Stomach (tissue), 9 donors: ENCODE measurements around the gene ANKLE2. TPM values are rescaled to one million over a fixed set of nuclear protein-coding genes. Genes with fewer than 3 reads are reported as not detected.

Source experiments
- DNase-seq, 2 donors: peaks; one replicate each; pipeline versions ENCODE4 v3.0.0 to v3.0.0-alpha.2; 2013 to 2019
- H3K27ac ChIP-seq, 5 donors: fragments of 200-600 bp in 4 of 5; sonication (generic) in 4 of 5; one replicate each; pipeline ENCODE4 v1.5.1; 2013 to 2019; ENCODE audit warnings: mild to moderate bottlenecking in 1 of 5, moderate library complexity in 1 of 5
- H3K27me3 ChIP-seq, 3 donors: fragments of 200-600 bp; sonication (generic); one replicate each; pipeline ENCODE4 v1.5.1; 2017 to 2019; ENCODE audit warnings: mixed run types in 1 of 3
- H3K36me3 ChIP-seq, 4 donors: fragments of 200-600 bp; sonication (generic); 1 replicate in 3 of 4; 2 replicates in 1 of 4; pipeline ENCODE4 v1.5.1; 2016 to 2019
- H3K4me1 ChIP-seq, 4 donors: fragments of 200-600 bp; sonication (generic); one replicate each; pipeline ENCODE4 v1.5.1; 2016 to 2019
- H3K4me3 ChIP-seq, 4 donors: fragments of 200-600 bp; sonication (generic) in 3 of 4; one replicate each; pipeline ENCODE4 v1.5.1; 2016 to 2019; ENCODE audit warnings: mild to moderate bottlenecking in 1 of 4
- H3K9me3 ChIP-seq, 4 donors: fragments of 200-600 bp; sonication (generic); one replicate each; pipeline ENCODE4 v1.5.1; 2016 to 2019
- CTCF ChIP-seq, 7 experiments: fragments of 450-650 bp in 4 of 7; fragments of 200-600 bp in 3 of 7; sonication (generic) in 3 of 7; IDR thresholded peaks; one replicate each; pipeline ENCODE4 v1.5.1; 2016 to 2019; ENCODE audit warnings: antibody characterized with exemption in 7 of 7, control low read depth in 2 of 7, mild to moderate bottlenecking in 1 of 7
- EP300 ChIP-seq: sonication (generic); formaldehyde crosslinking; IDR thresholded peaks from one replicate; pipeline ENCODE4 v1.6.1; 2017; ENCODE audit warnings: antibody characterized with exemption
- POLR2A ChIP-seq, 4 donors: fragments of 450-650 bp; IDR thresholded peaks; one replicate each; pipeline ENCODE4 v1.6.1; 2016; ENCODE audit warnings: antibody characterized with exemption in 4 of 4, control low read depth in 2 of 4, mild to moderate bottlenecking in 1 of 4, moderate library complexity in 1 of 4
- POLR2AphosphoS5 ChIP-seq, 3 donors: sonication (generic); formaldehyde crosslinking; IDR thresholded peaks; one replicate each; pipeline ENCODE4 v1.6.1; 2016; ENCODE audit warnings: antibody characterized with exemption in 3 of 3
- WGBS, 5 donors: extraction: QIAGEN DNeasy Blood & Tissue Kit in 3 of 5; methylation state at CpG; one replicate each; pipeline versions ENCODE4 v1.1.5 to v1.1.7; 2013 to 2018; 5-methylcytosine and 5-hydroxymethylcytosine counted together
- intact Hi-C: fragments of 100-400 bp; cut with DNase I; formaldehyde crosslinking; loops from one replicate; pipeline ENCODE4 v1.15.1; 2023; ENCODE audit warnings: low total_unique reads
- polyA plus RNA-seq, 3 donors: library from polyadenylated mRNA; stranded (reverse); fragments of 200-250 nt; gene quantifications; one replicate each; pipeline ENCODE4 v1.2.3, GENCODE V29; 2013
- total RNA-seq, 5 donors: library from RNA; depleted of rRNA; stranded (reverse); fragments of >200 nt; gene quantifications; one replicate each; pipeline versions ENCODE4 v1.1.0 to v1.2.3, GENCODE V29; 2014 to 2016
- donor health status: healthy with polysubstance abuse.
- donor health status: Bipolar disorder and iron deficiency.
- donor health status: healthy.

The ANKLE2 gene
- total and polyA plus RNA-seq, 8 donors = 8.1 to 75.9 (median 40.8) TPM

- H3K4me1 ChIP-seq = peaks cover 0 to 9% (median under 1%) of the 10 kb centered on the region in 4 donors
- no peaks in the 10 kb centered on the region for H3K27me3 ChIP-seq
- WGBS, 5 donors = 85 to 90% (median 89%) methylated on average over 30 of the region's 30 CpGs
- intact Hi-C loops = no loop called here
- H3K36me3 ChIP-seq = peaks cover 65 to 100% (median 99%) of the 10 kb centered on the region in 4 donors
- no peak overlapping the region for H3K27ac ChIP-seq
- no peak for TF ChIP-seq POLR2AphosphoS5 (IDR thresholded peaks at IDR 0.05)
- TF ChIP-seq CTCF (IDR thresholded peaks at IDR 0.05) = no peak
- TF ChIP-seq POLR2A (IDR thresholded peaks at IDR 0.05) = no peak
- TF ChIP-seq EP300 = no peak
- no peak overlapping the region for H3K4me3 ChIP-seq
- DNase-seq = no peak
- no peaks in the 10 kb centered on the region for H3K9me3 ChIP-seq
These were observed 13.1 kb upstream of the ANKLE2 start for GRCh38 chr12:132774646-132775275.

GRCh38 chr12:132774159-132774558 is 12.5 kb upstream of the ANKLE2 start:
- Histone ChIP-seq H3K4me3 (no peak overlapping the region), H3K27me3 (no peaks in the 10 kb centered on the region), H3K4me1 (peaks cover 0 to 15% (median 4%) of the 10 kb centered on the region in 4 donors), H3K36me3 (peaks cover 61 to 100% (median 99%) of the 10 kb centered on the region in 4 donors), H3K9me3 (no peaks in the 10 kb centered on the region), H3K27ac (no peak overlapping the region)
- WGBS, 5 donors = 84 to 92% (median 89%) methylated on average over 18 of the region's 18 CpGs
- intact Hi-C loops = no loop called here
- no peak for DNase-seq
- TF ChIP-seq POLR2A (IDR thresholded peaks at IDR 0.05) (no peak), POLR2AphosphoS5 (IDR thresholded peaks at IDR 0.05) (no peak), EP300 (no peak), CTCF (IDR thresholded peaks at IDR 0.05) (no peak)

DNA sequence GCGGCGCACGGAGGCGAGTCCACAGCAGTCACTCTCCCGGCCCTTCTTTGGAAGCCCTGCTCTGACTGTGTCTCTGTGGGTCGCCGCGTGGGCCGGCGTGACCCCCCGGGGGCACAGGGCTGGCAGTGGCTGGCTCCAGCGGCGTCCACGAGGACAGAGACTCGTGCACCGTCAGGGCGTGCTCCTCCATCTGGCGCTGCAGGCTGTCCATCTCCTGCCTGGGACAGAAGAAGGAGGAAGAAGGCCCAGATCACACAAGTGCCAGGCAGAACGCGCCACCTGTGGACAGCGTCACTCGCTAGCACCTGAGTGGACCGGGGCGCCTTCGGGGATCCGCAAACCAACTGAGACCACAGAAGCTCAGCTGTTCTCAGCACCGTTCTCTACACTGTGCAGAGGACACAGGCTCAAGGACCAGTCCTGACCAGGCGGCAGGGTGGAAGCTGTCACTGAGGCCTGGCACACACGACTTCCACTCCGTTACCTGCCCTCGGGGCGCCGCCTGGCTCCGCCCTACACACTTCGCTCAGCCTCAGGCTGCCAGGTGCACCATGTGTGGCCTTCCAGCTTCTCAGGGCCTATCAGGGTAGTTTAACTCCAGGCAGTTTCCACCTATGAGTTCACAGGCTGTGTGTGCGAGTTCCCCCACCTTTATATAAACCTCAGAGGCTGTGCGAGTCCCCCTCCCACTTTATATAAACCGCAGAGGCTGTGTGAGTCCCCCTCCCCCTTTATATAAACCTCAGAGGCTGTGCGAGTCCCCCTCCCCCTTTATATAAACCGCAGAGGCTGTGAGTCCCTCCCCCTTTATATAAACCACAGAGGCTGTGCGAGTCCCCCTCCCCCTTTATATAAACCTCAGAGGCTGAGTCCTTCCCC is 11.7 kb upstream of the ANKLE2 start:
- Histone ChIP-seq H3K27ac (no peak overlapping the region), H3K36me3 (peaks cover 54 to 94% (median 92%) of the 10 kb centered on the region in 4 donors), H3K4me1 (peaks cover 7 to 23% (median 8%) of the 10 kb centered on the region in 4 donors), H3K27me3 (no peaks in the 10 kb centered on the region), H3K4me3 (no peak overlapping the region), H3K9me3 (no peaks in the 10 kb centered on the region)
- WGBS, 5 donors = 81 to 92% (median 88%) methylated on average over 30 to 41 of the region's 41 CpGs
- TF ChIP-seq CTCF (IDR thresholded peaks at IDR 0.05) (no peak), POLR2AphosphoS5 (IDR thresholded peaks at IDR 0.05) (no peak), EP300 (no peak), POLR2A (IDR thresholded peaks at IDR 0.05) (no peak)
- no peak for DNase-seq
- intact Hi-C loops = no loop called here

DNA sequence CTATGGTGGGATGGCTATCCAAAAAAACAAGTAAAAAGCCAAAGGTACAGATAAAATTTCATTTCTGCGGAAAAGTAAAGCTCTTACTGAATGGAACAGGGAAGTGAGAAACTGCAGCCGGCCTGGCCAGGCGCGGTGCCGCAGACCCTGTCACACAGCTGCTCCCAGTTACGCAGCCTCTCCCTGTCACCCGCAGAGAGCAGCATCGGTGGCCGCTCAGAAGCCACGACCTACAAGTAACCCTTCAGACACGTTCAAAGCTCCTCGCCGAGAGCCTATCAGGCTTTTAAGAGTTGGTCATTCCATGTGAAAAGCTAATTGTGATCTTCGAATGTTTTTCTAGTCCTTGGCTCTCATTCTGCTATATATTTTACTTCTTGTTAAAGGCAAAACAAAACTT is 11.0 kb upstream of the ANKLE2 start:
- peak; percentile 34 to 37 for DNase-seq
- H3K27me3 ChIP-seq = no peaks in the 10 kb centered on the region
- H3K36me3 ChIP-seq = peaks cover 49 to 87% (median 85%) of the 10 kb centered on the region in 4 donors
- no peaks in the 10 kb centered on the region for H3K9me3 ChIP-seq
- TF ChIP-seq POLR2A (IDR thresholded peaks at IDR 0.05) (no peak), POLR2AphosphoS5 (IDR thresholded peaks at IDR 0.05) (no peak), CTCF (IDR thresholded peaks at IDR 0.05) (no peak), EP300 (no peak)
- intact Hi-C loops = no loop called here
- peaks cover 7 to 30% (median 10%) of the 10 kb centered on the region in 4 donors for H3K4me1 ChIP-seq
- peak overlapping the region in 1 of 5 donors; percentile 8 for H3K27ac ChIP-seq
- WGBS, 5 donors = 81 to 89% (median 86%) methylated on average over 14 of the region's 14 CpGs
- H3K4me3 ChIP-seq = no peak overlapping the region
